ENCODE measurements around the gene SCAF11.

The SCAF11 gene

GRCh38 chr12:45946435-45946834, 43.9 kb downstream of the SCAF11 start:
- no peak overlapping the region for H3K4me3 ChIP-seq (ENCODE audit: low read length)
- no peaks in the 10 kb centered on the region for H3K4me1 ChIP-seq (ENCODE audit: control insufficient read depth, low read depth, low read length)
- no peaks in the 10 kb centered on the region for H3K27me3 ChIP-seq (ENCODE audit: control insufficient read depth, insufficient read depth, low read length)
- no peak overlapping the region for H3K27ac ChIP-seq (ENCODE audit: low read length)
- no peaks in the 10 kb centered on the region for H3K9me3 ChIP-seq (ENCODE audit: control insufficient read depth, low read depth, low read length)
- H3K36me3 ChIP-seq (ENCODE audit: control insufficient read depth, low read depth, low read length): peaks cover 21% of the 10 kb centered on the region
- no peak overlapping the region for H3K9ac ChIP-seq (ENCODE audit: low read length)

GRCh38 chr12:45944771-45945170, 45.6 kb downstream of the SCAF11 start:
- no peak overlapping the region for H3K4me3 ChIP-seq (ENCODE audit: low read length)
- peaks cover 22% of the 10 kb centered on the region for H3K36me3 ChIP-seq (ENCODE audit: control insufficient read depth, low read depth, low read length)
- no peak overlapping the region for H3K27ac ChIP-seq (ENCODE audit: low read length)
- H3K4me1 ChIP-seq (ENCODE audit: control insufficient read depth, low read depth, low read length): no peaks in the 10 kb centered on the region
- no peak overlapping the region for H3K9ac ChIP-seq (ENCODE audit: low read length)
- no peaks in the 10 kb centered on the region for H3K9me3 ChIP-seq (ENCODE audit: control insufficient read depth, low read depth, low read length)
- H3K27me3 ChIP-seq (ENCODE audit: control insufficient read depth, insufficient read depth, low read length): no peaks in the 10 kb centered on the region

- Histone ChIP-seq H3K9me3 (ENCODE audit: control insufficient read depth, low read depth, low read length) (no peaks in the 10 kb centered on the region), H3K9ac (ENCODE audit: low read length) (no peak overlapping the region), H3K4me1 (ENCODE audit: control insufficient read depth, low read depth, low read length) (no peaks in the 10 kb centered on the region), H3K4me3 (ENCODE audit: low read length) (no peak overlapping the region), H3K27me3 (ENCODE audit: control insufficient read depth, insufficient read depth, low read length) (no peaks in the 10 kb centered on the region), H3K27ac (ENCODE audit: low read length) (no peak overlapping the region), H3K36me3 (ENCODE audit: control insufficient read depth, low read depth, low read length) (peaks cover 5% of the 10 kb centered on the region)
These were observed 50.6 kb downstream of the SCAF11 start for GRCh38 chr12:45939759-45940158.

- Histone ChIP-seq H3K4me1 (ENCODE audit: control insufficient read depth, low read depth, low read length) (no peaks in the 10 kb centered on the region), H3K27ac (ENCODE audit: low read length) (no peak overlapping the region), H3K9me3 (ENCODE audit: control insufficient read depth, low read depth, low read length) (no peaks in the 10 kb centered on the region)
These were observed 51.8 kb downstream of the SCAF11 start for GRCh38 chr12:45938566-45938965.

GRCh38 chr12:45934956-45935355, 55.4 kb downstream of the SCAF11 start:
- H3K27me3 ChIP-seq (ENCODE audit: control insufficient read depth, insufficient read depth, low read length): no peaks in the 10 kb centered on the region
- no peaks in the 10 kb centered on the region for H3K4me1 ChIP-seq (ENCODE audit: control insufficient read depth, low read depth, low read length)
- no peak overlapping the region for H3K9ac ChIP-seq (ENCODE audit: low read length)
- peaks cover 20% of the 10 kb centered on the region for H3K36me3 ChIP-seq (ENCODE audit: control insufficient read depth, low read depth, low read length)
- H3K27ac ChIP-seq (ENCODE audit: low read length): no peak overlapping the region
- H3K9me3 ChIP-seq (ENCODE audit: control insufficient read depth, low read depth, low read length): no peaks in the 10 kb centered on the region
- H3K4me3 ChIP-seq (ENCODE audit: low read length): no peak overlapping the region

More at GRCh38 chr12:45938566-45938965, 51.8 kb downstream of the SCAF11 start:
- Histone ChIP-seq H3K9ac (ENCODE audit: low read length) (no peak overlapping the region), H3K36me3 (ENCODE audit: control insufficient read depth, low read depth, low read length) (peaks cover 4% of the 10 kb centered on the region), H3K27me3 (ENCODE audit: control insufficient read depth, insufficient read depth, low read length) (no peaks in the 10 kb centered on the region), H3K4me3 (ENCODE audit: low read length) (no peak overlapping the region)

- peaks cover 27% of the 10 kb centered on the region for H3K36me3 ChIP-seq (ENCODE audit: control insufficient read depth, low read depth, low read length)
These were observed 56.9 kb downstream of the SCAF11 start for GRCh38 chr12:45933504-45933903.

GRCh38 chr12:45930369-45930768, 60.0 kb downstream of the SCAF11 start:
- H3K36me3 ChIP-seq (ENCODE audit: control insufficient read depth, low read depth, low read length): peaks cover 48% of the 10 kb centered on the region
- no peaks in the 10 kb centered on the region for H3K27me3 ChIP-seq (ENCODE audit: control insufficient read depth, insufficient read depth, low read length)

More at GRCh38 chr12:45933504-45933903, 56.9 kb downstream of the SCAF11 start:
- Histone ChIP-seq H3K9me3 (ENCODE audit: control insufficient read depth, low read depth, low read length) (no peaks in the 10 kb centered on the region), H3K27me3 (ENCODE audit: control insufficient read depth, insufficient read depth, low read length) (no peaks in the 10 kb centered on the region), H3K27ac (ENCODE audit: low read length) (no peak overlapping the region), H3K4me3 (ENCODE audit: low read length) (no peak overlapping the region), H3K9ac (ENCODE audit: low read length) (no peak overlapping the region), H3K4me1 (ENCODE audit: control insufficient read depth, low read depth, low read length) (no peaks in the 10 kb centered on the region)

GRCh38 chr12:45928309-45928708, 62.1 kb downstream of the SCAF11 start:
- no peaks in the 10 kb centered on the region for H3K9me3 ChIP-seq (ENCODE audit: control insufficient read depth, low read depth, low read length)
- no peak overlapping the region for H3K27ac ChIP-seq (ENCODE audit: low read length)
- H3K4me1 ChIP-seq (ENCODE audit: control insufficient read depth, low read depth, low read length): no peaks in the 10 kb centered on the region
- no peaks in the 10 kb centered on the region for H3K27me3 ChIP-seq (ENCODE audit: control insufficient read depth, insufficient read depth, low read length)
- H3K36me3 ChIP-seq (ENCODE audit: control insufficient read depth, low read depth, low read length): peaks cover 60% of the 10 kb centered on the region
- H3K4me3 ChIP-seq (ENCODE audit: low read length): no peak overlapping the region
- no peak overlapping the region for H3K9ac ChIP-seq (ENCODE audit: low read length)

More at GRCh38 chr12:45930369-45930768, 60.0 kb downstream of the SCAF11 start:
- Histone ChIP-seq H3K9me3 (ENCODE audit: control insufficient read depth, low read depth, low read length) (no peaks in the 10 kb centered on the region), H3K27ac (ENCODE audit: low read length) (no peak overlapping the region), H3K4me3 (ENCODE audit: low read length) (no peak overlapping the region), H3K9ac (ENCODE audit: low read length) (no peak overlapping the region), H3K4me1 (ENCODE audit: control insufficient read depth, low read depth, low read length) (no peaks in the 10 kb centered on the region)

- H3K9me3 ChIP-seq (ENCODE audit: control insufficient read depth, low read depth, low read length): no peaks in the 10 kb centered on the region
- H3K4me1 ChIP-seq (ENCODE audit: control insufficient read depth, low read depth, low read length): no peaks in the 10 kb centered on the region
- no peak overlapping the region for H3K4me3 ChIP-seq (ENCODE audit: low read length)
- H3K36me3 ChIP-seq (ENCODE audit: control insufficient read depth, low read depth, low read length): peaks cover 6% of the 10 kb centered on the region
- no peak overlapping the region for H3K27ac ChIP-seq (ENCODE audit: low read length)
- no peaks in the 10 kb centered on the region for H3K27me3 ChIP-seq (ENCODE audit: control insufficient read depth, insufficient read depth, low read length)
- no peak overlapping the region for H3K9ac ChIP-seq (ENCODE audit: low read length)
These were observed 71.6 kb downstream of the SCAF11 start for GRCh38 chr12:45918818-45919217.

- Histone ChIP-seq H3K9ac (ENCODE audit: low read length) (no peak overlapping the region), H3K36me3 (ENCODE audit: control insufficient read depth, low read depth, low read length) (no peaks in the 10 kb centered on the region), H3K9me3 (ENCODE audit: control insufficient read depth, low read depth, low read length) (no peaks in the 10 kb centered on the region), H3K27me3 (ENCODE audit: control insufficient read depth, insufficient read depth, low read length) (no peaks in the 10 kb centered on the region), H3K4me3 (ENCODE audit: low read length) (no peak overlapping the region), H3K27ac (ENCODE audit: low read length) (no peak overlapping the region), H3K4me1 (ENCODE audit: control insufficient read depth, low read depth, low read length) (no peaks in the 10 kb centered on the region)
These were observed 75.0 kb downstream of the SCAF11 start for GRCh38 chr12:45915405-45915804.

- no peak overlapping the region for H3K9ac ChIP-seq (ENCODE audit: low read length)
- no peaks in the 10 kb centered on the region for H3K9me3 ChIP-seq (ENCODE audit: control insufficient read depth, low read depth, low read length)
- H3K27ac ChIP-seq (ENCODE audit: low read length): no peak overlapping the region
- H3K4me1 ChIP-seq (ENCODE audit: control insufficient read depth, low read depth, low read length): no peaks in the 10 kb centered on the region
- H3K4me3 ChIP-seq (ENCODE audit: low read length): no peak overlapping the region
- no peaks in the 10 kb centered on the region for H3K36me3 ChIP-seq (ENCODE audit: control insufficient read depth, low read depth, low read length)
- no peaks in the 10 kb centered on the region for H3K27me3 ChIP-seq (ENCODE audit: control insufficient read depth, insufficient read depth, low read length)
These were observed 76.3 kb downstream of the SCAF11 start for GRCh38 chr12:45914090-45914489.

- Histone ChIP-seq H3K27ac (ENCODE audit: low read length) (no peak overlapping the region), H3K27me3 (ENCODE audit: control insufficient read depth, insufficient read depth, low read length) (no peaks in the 10 kb centered on the region), H3K4me1 (ENCODE audit: control insufficient read depth, low read depth, low read length) (no peaks in the 10 kb centered on the region), H3K36me3 (ENCODE audit: control insufficient read depth, low read depth, low read length) (no peaks in the 10 kb centered on the region), H3K9me3 (ENCODE audit: control insufficient read depth, low read depth, low read length) (no peaks in the 10 kb centered on the region), H3K9ac (ENCODE audit: low read length) (no peak overlapping the region), H3K4me3 (ENCODE audit: low read length) (no peak overlapping the region)
These were observed 76.7 kb downstream of the SCAF11 start for GRCh38 chr12:45913631-45914030.
